Measurements from ENCODE around the gene OGFR.

OGFR gene

DNA sequence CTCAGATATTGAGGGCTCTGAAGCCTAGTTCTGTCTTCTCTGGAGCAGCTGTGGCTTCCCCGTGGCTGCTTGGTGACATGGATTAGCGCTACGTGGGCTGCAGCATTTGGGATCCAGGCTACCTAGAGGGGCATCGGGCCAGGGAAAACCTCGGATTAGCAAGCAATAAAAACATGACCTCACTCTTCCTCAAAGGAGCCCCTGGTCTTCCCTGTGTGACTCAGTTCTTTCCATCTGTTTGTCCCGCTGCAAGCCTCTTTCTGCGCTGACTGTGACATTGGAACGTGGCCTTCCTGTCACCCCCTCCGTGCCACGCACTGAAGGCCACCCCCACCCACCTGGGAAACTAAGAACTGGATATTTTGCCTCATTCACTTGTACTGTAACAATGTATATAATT lies 4.8 kb upstream of the OGFR start:
- Histone ChIP-seq H3K27ac (no peak overlapping the region), H3K4me1 (ENCODE audit: control insufficient read depth in 1 of 2, insufficient read depth in 1 of 2, low read depth in 1 of 2, low read length in 1 of 2) (peaks cover 43 to 48% of the 10 kb centered on the region in 2 experiments), H3K36me3 (peaks cover 30% of the 10 kb centered on the region), H3K27me3 (no peaks in the 10 kb centered on the region), H3K4me3 (ENCODE audit: low read depth in 1 of 2, low read length in 1 of 2) (no peak overlapping the region), H3K9me3 (no peaks in the 10 kb centered on the region)
- TF ChIP-seq, protein P1, sequence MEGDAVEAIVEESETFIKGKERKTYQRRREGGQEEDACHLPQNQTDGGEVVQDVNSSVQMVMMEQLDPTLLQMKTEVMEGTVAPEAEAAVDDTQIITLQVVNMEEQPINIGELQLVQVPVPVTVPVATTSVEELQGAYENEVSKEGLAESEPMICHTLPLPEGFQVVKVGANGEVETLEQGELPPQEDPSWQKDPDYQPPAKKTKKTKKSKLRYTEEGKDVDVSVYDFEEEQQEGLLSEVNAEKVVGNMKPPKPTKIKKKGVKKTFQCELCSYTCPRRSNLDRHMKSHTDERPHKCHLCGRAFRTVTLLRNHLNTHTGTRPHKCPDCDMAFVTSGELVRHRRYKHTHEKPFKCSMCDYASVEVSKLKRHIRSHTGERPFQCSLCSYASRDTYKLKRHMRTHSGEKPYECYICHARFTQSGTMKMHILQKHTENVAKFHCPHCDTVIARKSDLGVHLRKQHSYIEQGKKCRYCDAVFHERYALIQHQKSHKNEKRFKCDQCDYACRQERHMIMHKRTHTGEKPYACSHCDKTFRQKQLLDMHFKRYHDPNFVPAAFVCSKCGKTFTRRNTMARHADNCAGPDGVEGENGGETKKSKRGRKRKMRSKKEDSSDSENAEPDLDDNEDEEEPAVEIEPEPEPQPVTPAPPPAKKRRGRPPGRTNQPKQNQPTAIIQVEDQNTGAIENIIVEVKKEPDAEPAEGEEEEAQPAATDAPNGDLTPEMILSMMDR (IDR thresholded peaks at IDR 0.05), result no peak

DNA sequence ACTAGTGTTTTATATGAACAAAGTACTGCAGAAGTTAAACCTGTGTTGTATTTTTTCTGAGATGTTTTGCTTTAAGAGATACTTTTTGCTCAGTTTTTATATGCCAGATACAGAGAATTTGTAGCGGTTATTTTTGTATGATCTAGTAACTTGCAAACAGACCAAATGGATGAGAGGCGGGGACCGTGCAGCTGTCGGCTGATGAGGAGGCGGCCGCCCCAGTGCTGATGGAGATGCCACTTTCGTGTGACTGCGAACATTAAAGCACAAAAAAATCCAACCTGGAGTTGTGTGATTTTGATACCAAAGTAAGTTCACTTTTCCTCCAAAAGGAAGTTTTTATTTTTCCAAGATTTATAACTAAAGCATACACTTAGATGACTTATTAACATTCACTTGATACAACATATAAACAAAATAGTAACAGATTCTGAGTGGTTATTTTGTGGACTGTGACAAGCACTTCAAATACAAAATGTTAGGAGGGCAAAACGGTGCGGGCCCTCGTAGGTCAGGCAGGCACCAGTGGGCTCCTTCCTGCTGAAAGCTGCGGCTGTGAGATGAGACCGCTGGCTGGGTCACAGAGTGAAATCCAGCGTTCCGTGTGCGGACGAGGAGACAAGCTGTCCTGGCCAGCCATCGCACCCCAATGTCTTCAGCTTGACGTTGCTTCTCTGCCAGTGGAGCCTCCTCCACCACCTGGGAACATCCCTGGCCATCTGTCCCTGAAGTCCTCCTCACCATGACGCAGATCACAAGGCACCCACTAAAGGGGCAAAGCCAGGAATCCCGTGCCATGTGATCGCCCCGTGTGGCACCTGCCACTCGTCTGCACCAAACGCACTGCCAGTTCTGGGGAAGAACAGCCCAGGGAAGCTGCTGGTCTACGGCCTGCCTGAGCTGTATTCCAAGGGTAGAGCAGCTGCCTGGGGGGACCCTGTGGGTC lies 4.0 kb upstream of the OGFR start:
- Histone ChIP-seq H3K4me3 (ENCODE audit: low read depth in 1 of 2, low read length in 1 of 2) (no peak overlapping the region), H3K4me1 (ENCODE audit: control insufficient read depth in 1 of 2, insufficient read depth in 1 of 2, low read depth in 1 of 2, low read length in 1 of 2) (peaks cover 42 to 44% of the 10 kb centered on the region in 2 experiments), H3K36me3 (peaks cover 30% of the 10 kb centered on the region), H3K27me3 (no peaks in the 10 kb centered on the region), H3K9me3 (no peaks in the 10 kb centered on the region), H3K27ac (no peak overlapping the region)
- TF ChIP-seq, protein P1 (IDR thresholded peaks at IDR 0.05), result no peak

DNA sequence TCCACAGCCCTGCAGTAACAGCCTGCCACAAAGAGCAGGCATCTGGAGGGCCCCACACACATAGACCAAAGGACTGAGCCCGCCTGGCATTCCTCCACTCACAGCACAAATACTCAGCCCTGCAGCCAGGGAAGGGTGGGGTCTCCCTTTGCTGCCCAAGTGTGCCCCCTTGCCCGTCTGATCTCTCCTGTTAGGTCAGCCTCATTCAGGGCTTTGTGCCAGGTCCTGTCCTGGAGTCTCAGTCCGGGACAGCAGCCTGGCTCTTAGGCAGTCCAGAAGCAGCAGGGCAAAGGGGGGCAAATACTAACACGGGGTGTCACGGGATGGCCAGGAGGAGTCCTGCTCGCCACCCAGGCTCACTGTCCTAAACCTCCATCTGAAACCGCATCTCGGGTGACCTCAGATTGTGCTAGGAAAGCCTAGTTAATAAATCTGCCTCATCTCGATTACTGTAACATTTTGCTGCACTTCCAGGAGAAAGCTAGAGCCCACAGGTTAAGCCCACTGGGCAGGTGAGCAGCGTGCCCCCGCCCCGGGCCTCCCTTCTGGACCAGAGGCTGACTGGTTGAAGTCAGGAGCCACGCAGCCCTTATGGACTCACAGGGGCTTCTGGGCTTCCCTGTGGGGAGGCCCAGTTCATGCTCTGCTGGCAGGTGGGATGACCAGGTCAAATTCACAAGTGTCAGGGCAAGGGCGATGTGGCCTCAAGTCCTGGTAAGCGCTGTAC lies 3.2 kb upstream of the OGFR start:
- Histone ChIP-seq H3K9me3 (no peaks in the 10 kb centered on the region), H3K27me3 (no peaks in the 10 kb centered on the region), H3K27ac (peak overlapping the region; percentile 94), H3K4me3 (ENCODE audit: low read depth in 1 of 2, low read length in 1 of 2) (no peak overlapping the region), H3K36me3 (peaks cover 33% of the 10 kb centered on the region), H3K4me1 (ENCODE audit: control insufficient read depth in 1 of 2, insufficient read depth in 1 of 2, low read depth in 1 of 2, low read length in 1 of 2) (peaks cover 45 to 48% of the 10 kb centered on the region in 2 experiments)
- TF ChIP-seq, protein P1 (IDR thresholded peaks at IDR 0.05), result no peak

DNA sequence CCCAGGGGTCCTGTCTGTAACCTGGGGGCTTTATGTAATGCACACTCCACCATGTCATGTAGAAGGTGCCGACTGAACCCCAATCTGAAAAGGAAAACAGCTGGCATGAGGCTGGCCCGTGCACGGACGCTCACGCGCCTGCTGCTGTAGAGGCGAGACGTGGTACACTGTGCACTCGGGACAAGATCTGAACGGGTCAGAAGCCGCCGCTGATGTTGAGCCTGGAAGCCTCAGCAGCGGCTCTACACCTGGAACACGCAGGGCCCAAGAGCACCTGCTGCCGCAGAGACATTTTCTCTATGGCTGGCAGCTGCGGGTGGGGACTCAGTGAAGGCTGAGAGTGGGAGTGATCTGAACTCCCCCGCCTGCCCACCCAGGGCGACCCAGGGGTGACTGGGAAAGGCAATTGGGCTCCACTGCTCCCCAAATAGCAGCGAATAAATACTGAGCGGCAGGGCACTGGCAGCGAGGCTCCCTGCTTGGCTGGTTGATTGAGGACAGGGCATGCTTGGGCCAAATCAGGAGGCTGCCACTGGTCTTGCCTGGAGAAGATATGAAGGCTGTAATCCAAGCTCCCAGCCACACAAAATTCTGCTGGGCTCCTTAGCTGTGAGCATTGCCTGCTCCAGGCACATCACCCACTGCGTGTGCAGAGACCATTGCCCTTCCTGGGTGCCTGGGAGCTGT lies 2.5 kb upstream of the OGFR start:
- H3K9me3 ChIP-seq, result no peaks in the 10 kb centered on the region
- peak overlapping the region; percentile 94 for H3K27ac ChIP-seq
- peak overlapping the region; percentile 18 to 73 for H3K4me3 ChIP-seq (ENCODE audit: low read depth in 1 of 2, low read length in 1 of 2)
- TF ChIP-seq, protein P1 (IDR thresholded peaks at IDR 0.05), result no peak
- H3K4me1 ChIP-seq (ENCODE audit: control insufficient read depth in 1 of 2, insufficient read depth in 1 of 2, low read depth in 1 of 2, low read length in 1 of 2), result peaks cover 49 to 51% of the 10 kb centered on the region in 2 experiments
- H3K27me3 ChIP-seq, result no peaks in the 10 kb centered on the region
- H3K36me3 ChIP-seq, result peaks cover 41% of the 10 kb centered on the region

DNA sequence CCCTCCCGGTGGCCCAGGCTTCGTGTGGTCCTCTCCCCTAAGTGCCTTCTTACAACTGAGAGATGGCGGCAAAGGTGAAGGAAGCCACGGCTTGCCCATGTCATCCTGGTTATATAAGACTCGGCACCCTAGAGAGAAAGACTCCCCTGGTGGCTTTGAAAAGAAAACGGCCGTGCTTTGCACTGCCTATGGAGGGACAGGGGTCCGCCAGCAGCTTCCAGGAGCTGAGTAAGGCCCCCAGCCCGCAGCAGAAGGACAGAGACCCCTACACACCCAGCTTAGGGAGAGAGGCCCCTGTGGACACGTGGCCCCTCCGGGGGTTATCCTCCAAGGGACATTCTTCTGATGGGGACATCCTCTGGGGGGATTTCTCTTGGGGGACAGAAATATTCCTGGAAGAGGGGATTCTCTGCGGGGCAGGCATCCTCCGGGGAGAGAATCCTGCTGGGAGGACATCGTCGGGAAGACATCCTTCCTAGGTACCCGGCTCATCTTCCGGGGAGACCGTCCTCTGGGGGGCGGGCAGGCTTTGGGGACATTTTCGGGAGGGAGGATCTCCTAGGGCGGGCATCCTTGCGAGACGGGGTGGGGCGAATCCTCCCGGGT lies 511 bp upstream of the OGFR start:
- H3K9me3 ChIP-seq, result no peaks in the 10 kb centered on the region
- H3K27me3 ChIP-seq, result no peaks in the 10 kb centered on the region
- peaks cover 54 to 60% of the 10 kb centered on the region in 2 experiments for H3K4me1 ChIP-seq (ENCODE audit: control insufficient read depth in 1 of 2, insufficient read depth in 1 of 2, low read depth in 1 of 2, low read length in 1 of 2)
- peak overlapping the region; percentile 94 for H3K27ac ChIP-seq
- peaks cover 51% of the 10 kb centered on the region for H3K36me3 ChIP-seq
- TF ChIP-seq, protein P1 (IDR thresholded peaks at IDR 0.05), result no peak
- H3K4me3 ChIP-seq (ENCODE audit: low read depth in 1 of 2, low read length in 1 of 2), result peak overlapping the region; percentile 73 to 84

Measured in neutrophil (primary cell).